A549 (cell line): ENCODE measurements around the gene ATMIN. TPM values are rescaled to one million over a fixed set of nuclear protein-coding genes. Genes with fewer than 3 reads are reported as not detected.

Experiments used
- ATAC-seq, 2 experiments: fragments of 200-7000 bp in 1 of 2; fragments of >200 bp in 1 of 2; cut with Nextera tagmentation in 1 of 2; cut with Tn5 transposase in 1 of 2; 3 replicates each; pipeline versions ENCODE4 v1.8.0 to v1.9.1; 2018 to 2020; ENCODE audit warnings: mild to moderate bottlenecking in 1 of 2, moderate library complexity in 1 of 2
- CTCF ChIA-PET: fragments of 300-600 bp; sonication (Branson Sonifier 250); formaldehyde crosslinking; extraction: SDS; loops from one replicate; lab custom pipeline; 2021; ENCODE audit warnings: antibody characterized with exemption, inconsistent platforms; lab: Yijun Ruan, JAX
- POLR2A ChIA-PET: fragments of 350-600 bp; formaldehyde crosslinking; extraction: SDS; loops from one replicate; lab custom pipeline; 2021; ENCODE audit warnings: antibody characterized with exemption, inconsistent platforms; lab: Yijun Ruan, JAX
- DNase-seq, 2 experiments: peaks; one replicate each; pipeline versions ENCODE4 v3.0.0 to v3.0.0-alpha.2; 2011 to 2016; ENCODE audit warnings: low read depth in 1 of 2, low spot score in 1 of 2
- FAIRE-seq: peaks from 2 replicates; lab custom pipeline; 2011; peaks lifted over from hg19 to GRCh38; lab: Jason Lieb, UNC
- H3K27ac ChIP-seq, 2 experiments: fragments of >200 bp; sonication (Bioruptor Twin); formaldehyde crosslinking; 3 replicates each; pipeline ENCODE4 v1.5.1; 2016 to 2017
- H3K4me1 ChIP-seq: fragments of >200 bp; sonication (Bioruptor Twin); formaldehyde crosslinking; 3 replicates; pipeline ENCODE4 v1.6.1; 2016
- H3K4me2 ChIP-seq: fragments of >200 bp; sonication (Bioruptor Twin); formaldehyde crosslinking; 3 replicates; pipeline ENCODE4 v1.6.1; 2016
- H3K4me3 ChIP-seq: fragments of >200 bp; sonication (Bioruptor Twin); formaldehyde crosslinking; 3 replicates; pipeline ENCODE4 v1.5.1; 2016
- H3K9me3 ChIP-seq: fragments of >200 bp; sonication (Bioruptor Twin); formaldehyde crosslinking; 3 replicates; pipeline ENCODE4 v1.6.1; 2016
- BHLHE40 ChIP-seq: IDR thresholded peaks from 2 replicates; pipeline ENCODE4 v1.6.1; 2012; ENCODE audit warnings: low read depth, low read length, inconsistent platforms
- CBX8 ChIP-seq: fragments of 200-600 bp; sonication (generic); IDR thresholded peaks from 2 replicates; pipeline ENCODE4 v1.6.1; 2016
- CEBPB ChIP-seq, 2 experiments: fragments of >200 bp in 1 of 2; sonication (Bioruptor Twin) in 1 of 2; formaldehyde crosslinking in 1 of 2; IDR thresholded peaks; 2 replicates each; pipeline ENCODE4 v1.6.1; 2012 to 2016
- CHD4 ChIP-seq: fragments of 200-600 bp; sonication (generic); IDR thresholded peaks from 2 replicates; pipeline ENCODE4 v1.6.1; 2016; ENCODE audit warnings: antibody characterized with exemption, mild to moderate bottlenecking, borderline replicate concordance
- EHMT2 ChIP-seq: fragments of 200-600 bp; sonication (generic); IDR thresholded peaks from 2 replicates; pipeline ENCODE4 v1.6.1; 2016; ENCODE audit warnings: antibody characterized with exemption, low read depth, mild to moderate bottlenecking, moderate library complexity
- FOXS1 ChIP-seq: fragments of 250-450 bp; sonication (Bioruptor Pico); IDR thresholded peaks from 2 replicates; pipeline ENCODE4 v1.5.0; 2020; ENCODE audit warnings: mild to moderate bottlenecking, moderate library complexity
- GATA3 ChIP-seq: IDR thresholded peaks from 2 replicates; pipeline ENCODE4 v1.6.1; 2012; ENCODE audit warnings: borderline replicate concordance
- HEYL ChIP-seq: fragments of 250-450 bp; sonication (Bioruptor Pico); IDR thresholded peaks from 2 replicates; pipeline ENCODE4 v1.8.0; 2021; ENCODE audit warnings: mild to moderate bottlenecking, moderate library complexity
- HOXB5 ChIP-seq: fragments of 250-450 bp; sonication (Bioruptor Pico); IDR thresholded peaks from 2 replicates; pipeline ENCODE4 v1.5.0; 2020; ENCODE audit warnings: mild to moderate bottlenecking, moderate library complexity
- JUN ChIP-seq, 2 experiments: fragments of >200 bp; sonication (Bioruptor Twin); formaldehyde crosslinking; IDR thresholded peaks; 2 replicates in 1 of 2; 3 replicates in 1 of 2; pipeline ENCODE4 v1.6.1; 2016 to 2017
- JUNB ChIP-seq: fragments of >200 bp; sonication (Bioruptor Twin); formaldehyde crosslinking; IDR thresholded peaks from 2 replicates; pipeline ENCODE4 v1.6.1; 2016
- KDM1A ChIP-seq: fragments of 200-600 bp; sonication (generic); IDR thresholded peaks from 2 replicates; pipeline ENCODE4 v1.6.1; 2016; ENCODE audit warnings: low read depth, mild to moderate bottlenecking
- NPAS2 ChIP-seq: fragments of 250-450 bp; sonication (Bioruptor Pico); IDR thresholded peaks from 2 replicates; pipeline ENCODE4 v1.8.0; 2022; ENCODE audit warnings: mild to moderate bottlenecking, moderate library complexity, borderline replicate concordance
- POLR2A ChIP-seq: IDR thresholded peaks from 2 replicates; pipeline ENCODE4 v1.6.1; 2012; ENCODE audit warnings: mild to moderate bottlenecking, low read length
- POLR2AphosphoS2 ChIP-seq: conservative IDR thresholded peaks from 2 replicates; pipeline ENCODE4 v1.6.1; 2012; ENCODE audit warnings: low read length, improper control_type of control experiment, inconsistent platforms
- RAD21 ChIP-seq, 2 experiments: fragments of >200 bp in 1 of 2; sonication (Bioruptor Twin) in 1 of 2; formaldehyde crosslinking in 1 of 2; IDR thresholded peaks in 1 of 2; conservative IDR thresholded peaks in 1 of 2; 2 replicates in 1 of 2; 3 replicates in 1 of 2; pipeline ENCODE4 v1.6.1; 2012 to 2018; ENCODE audit warnings: inconsistent platforms in 1 of 2
- RFX5 ChIP-seq: fragments of 450-650 bp; IDR thresholded peaks from 2 replicates; pipeline ENCODE4 v1.7.1; 2014; ENCODE audit warnings: antibody characterized with exemption, mild to moderate bottlenecking, moderate library complexity
- RNF2 ChIP-seq: fragments of 200-600 bp; sonication (generic); IDR thresholded peaks from 2 replicates; pipeline ENCODE4 v1.6.1; 2016; ENCODE audit warnings: low read depth, mild to moderate bottlenecking, antibody characterized with exemption, moderate library complexity, borderline replicate concordance
- SMC3 ChIP-seq: fragments of >200 bp; sonication (Bioruptor Twin); formaldehyde crosslinking; IDR thresholded peaks from 3 replicates; pipeline ENCODE4 v1.6.1; 2018; ENCODE audit warnings: inconsistent platforms
- TFCP2L1 ChIP-seq: fragments of 250-450 bp; sonication (Bioruptor Pico); IDR thresholded peaks from 2 replicates; pipeline ENCODE4 v1.5.0; 2021; ENCODE audit warnings: mild to moderate bottlenecking
- ZC3H11A ChIP-seq: fragments of 450-650 bp; IDR thresholded peaks from 2 replicates; pipeline ENCODE4 v1.6.1; 2014; ENCODE audit warnings: antibody characterized with exemption, mild to moderate bottlenecking
- WGBS: methylation state at CpG from one replicate; pipeline ENCODE4 v1.1.6; 2017; ENCODE audit errors: missing lambda C conversion rate; 5-methylcytosine and 5-hydroxymethylcytosine counted together
- polyA minus RNA-seq: library from RNA; depleted of rRNA, polyadenylated mRNA; stranded (reverse); fragments of >200 nt; gene quantifications from 2 replicates; pipeline ENCODE4 v1.2.3, GENCODE V29; 2011; rRNA and poly(A)+ RNA removed
- polyA plus RNA-seq, 4 experiments: library from polyadenylated mRNA; depleted of rRNA in 3 of 4; stranded (reverse); fragments of >200 nt; fragmentation: RNase III in 1 of 4; extraction: RNeasy Plus Mini Kit Qiagen cat#74134 plus additional on column Dnase treatment in 1 of 4; gene quantifications; 2 replicates in 3 of 4; 3 replicates in 1 of 4; pipeline ENCODE4 v1.2.3, GENCODE V29; 2011 to 2017
- TF ChIP-seq, protein P1 (sequence below): IDR thresholded peaks from 2 replicates; pipeline ENCODE4 v1.6.1; 2012; ENCODE audit warnings: low read depth, borderline replicate concordance
- TF ChIP-seq, protein P2 (sequence below): fragments of >200 bp; sonication (Bioruptor Twin); formaldehyde crosslinking; IDR thresholded peaks from 3 replicates; pipeline ENCODE4 v1.5.1; 2016
- TF ChIP-seq, protein P3 (sequence below): fragments of >200 bp; sonication (Bioruptor Twin); formaldehyde crosslinking; IDR thresholded peaks from 3 replicates; pipeline ENCODE4 v1.6.1; 2016
- TF ChIP-seq, protein P4 (sequence below): IDR thresholded peaks from 2 replicates; pipeline ENCODE4 v1.6.1; 2012
- TF ChIP-seq, protein P5 (sequence below): fragments of >200 bp; sonication (Bioruptor Twin); formaldehyde crosslinking; IDR thresholded peaks from 2 replicates; pipeline ENCODE4 v1.6.1; 2016
- TF ChIP-seq, protein P6 (sequence below): fragments of 150-350 bp; IDR thresholded peaks from 2 replicates; pipeline ENCODE4 v1.6.1; 2014; ENCODE audit warnings: low read depth, mild to moderate bottlenecking, low read length

The ATMIN gene, protein sequence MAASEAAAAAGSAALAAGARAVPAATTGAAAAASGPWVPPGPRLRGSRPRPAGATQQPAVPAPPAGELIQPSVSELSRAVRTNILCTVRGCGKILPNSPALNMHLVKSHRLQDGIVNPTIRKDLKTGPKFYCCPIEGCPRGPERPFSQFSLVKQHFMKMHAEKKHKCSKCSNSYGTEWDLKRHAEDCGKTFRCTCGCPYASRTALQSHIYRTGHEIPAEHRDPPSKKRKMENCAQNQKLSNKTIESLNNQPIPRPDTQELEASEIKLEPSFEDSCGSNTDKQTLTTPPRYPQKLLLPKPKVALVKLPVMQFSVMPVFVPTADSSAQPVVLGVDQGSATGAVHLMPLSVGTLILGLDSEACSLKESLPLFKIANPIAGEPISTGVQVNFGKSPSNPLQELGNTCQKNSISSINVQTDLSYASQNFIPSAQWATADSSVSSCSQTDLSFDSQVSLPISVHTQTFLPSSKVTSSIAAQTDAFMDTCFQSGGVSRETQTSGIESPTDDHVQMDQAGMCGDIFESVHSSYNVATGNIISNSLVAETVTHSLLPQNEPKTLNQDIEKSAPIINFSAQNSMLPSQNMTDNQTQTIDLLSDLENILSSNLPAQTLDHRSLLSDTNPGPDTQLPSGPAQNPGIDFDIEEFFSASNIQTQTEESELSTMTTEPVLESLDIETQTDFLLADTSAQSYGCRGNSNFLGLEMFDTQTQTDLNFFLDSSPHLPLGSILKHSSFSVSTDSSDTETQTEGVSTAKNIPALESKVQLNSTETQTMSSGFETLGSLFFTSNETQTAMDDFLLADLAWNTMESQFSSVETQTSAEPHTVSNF
- polyA plus RNA-seq (2011; rRNA removed) (50.4 and 56.4 TPM in 2 replicates), polyA plus RNA-seq (2017; fragmentation: RNase III; extraction: RNeasy Plus Mini Kit Qiagen cat#74134 plus additional on column Dnase treatment) (26.1 to 26.3 TPM (median 26.2 TPM) in 3 replicates), polyA minus RNA-seq (34.9 and 37.5 TPM in 2 replicates)
- 13.0 and 17.0 TPM in 2 replicates for polyA plus RNA-seq (2012; cell fraction: cytosol; rRNA removed)
- polyA plus RNA-seq (2012; cell fraction: nucleus; rRNA removed): 4.8 and 7.0 TPM in 2 replicates

DNA sequence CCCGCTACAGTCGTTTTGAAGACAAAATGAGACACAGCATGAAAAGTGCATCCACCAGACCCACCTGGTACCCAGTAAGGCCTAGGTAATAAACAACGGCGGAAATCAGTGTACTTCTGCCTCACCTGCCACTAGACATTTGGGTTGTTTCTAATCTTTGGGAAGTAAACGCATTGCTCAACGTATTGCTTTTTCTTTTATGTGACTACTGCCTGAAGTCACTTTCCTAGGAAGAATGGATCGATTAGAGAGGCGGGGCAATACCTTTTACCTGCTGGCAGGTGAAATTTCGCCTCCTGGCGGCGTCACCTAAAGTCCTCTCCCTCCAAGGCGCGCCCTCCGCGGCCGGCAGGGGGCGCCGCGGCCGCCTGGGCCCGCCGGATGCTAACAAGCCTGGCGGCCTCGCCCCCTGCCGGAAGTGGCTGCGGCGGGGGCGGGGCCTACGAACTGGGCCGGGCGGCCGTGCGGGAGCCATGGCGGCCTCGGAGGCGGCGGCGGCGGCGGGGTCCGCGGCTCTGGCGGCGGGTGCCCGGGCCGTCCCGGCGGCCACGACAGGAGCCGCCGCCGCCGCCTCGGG is at the start of gene ATMIN:
Gene ATMIN (plus strand): TSS at position 445 of the 577 bp plus-strand sequence. CDS start 29 bp downstream, at position 474.
- DNase-seq (peak; percentile 83 to 85), ATAC-seq (peak; percentile 96), FAIRE-seq (no peak)
- peak within 1 kb of the TSS; percentile 94 for H3K4me3 ChIP-seq
- H3K9me3 ChIP-seq: no peaks in the 10 kb centered on the region
- no peak for TF ChIP-seq HOXB5 (CRISPR knock-in tag)
- TF ChIP-seq, protein P1, sequence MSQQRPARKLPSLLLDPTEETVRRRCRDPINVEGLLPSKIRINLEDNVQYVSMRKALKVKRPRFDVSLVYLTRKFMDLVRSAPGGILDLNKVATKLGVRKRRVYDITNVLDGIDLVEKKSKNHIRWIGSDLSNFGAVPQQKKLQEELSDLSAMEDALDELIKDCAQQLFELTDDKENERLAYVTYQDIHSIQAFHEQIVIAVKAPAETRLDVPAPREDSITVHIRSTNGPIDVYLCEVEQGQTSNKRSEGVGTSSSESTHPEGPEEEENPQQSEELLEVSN: 0 out of 2 replicates have a peak, but pooled peaks have one; percentile 22
- no peak for TF ChIP-seq POLR2AphosphoS2
- TF ChIP-seq, protein P2, sequence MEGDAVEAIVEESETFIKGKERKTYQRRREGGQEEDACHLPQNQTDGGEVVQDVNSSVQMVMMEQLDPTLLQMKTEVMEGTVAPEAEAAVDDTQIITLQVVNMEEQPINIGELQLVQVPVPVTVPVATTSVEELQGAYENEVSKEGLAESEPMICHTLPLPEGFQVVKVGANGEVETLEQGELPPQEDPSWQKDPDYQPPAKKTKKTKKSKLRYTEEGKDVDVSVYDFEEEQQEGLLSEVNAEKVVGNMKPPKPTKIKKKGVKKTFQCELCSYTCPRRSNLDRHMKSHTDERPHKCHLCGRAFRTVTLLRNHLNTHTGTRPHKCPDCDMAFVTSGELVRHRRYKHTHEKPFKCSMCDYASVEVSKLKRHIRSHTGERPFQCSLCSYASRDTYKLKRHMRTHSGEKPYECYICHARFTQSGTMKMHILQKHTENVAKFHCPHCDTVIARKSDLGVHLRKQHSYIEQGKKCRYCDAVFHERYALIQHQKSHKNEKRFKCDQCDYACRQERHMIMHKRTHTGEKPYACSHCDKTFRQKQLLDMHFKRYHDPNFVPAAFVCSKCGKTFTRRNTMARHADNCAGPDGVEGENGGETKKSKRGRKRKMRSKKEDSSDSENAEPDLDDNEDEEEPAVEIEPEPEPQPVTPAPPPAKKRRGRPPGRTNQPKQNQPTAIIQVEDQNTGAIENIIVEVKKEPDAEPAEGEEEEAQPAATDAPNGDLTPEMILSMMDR: peak; percentile 100
- TF ChIP-seq CHD4: peak; percentile 33; the same call in 1 of the 2 replicates
- 0 out of 2 replicates have a peak, but pooled peaks have one; percentile 25 for TF ChIP-seq RFX5
- peak; percentile 96 for TF ChIP-seq SMC3
- peak; percentile 62 for TF ChIP-seq POLR2A
- no peak for TF ChIP-seq KDM1A
- TF ChIP-seq, protein P3, sequence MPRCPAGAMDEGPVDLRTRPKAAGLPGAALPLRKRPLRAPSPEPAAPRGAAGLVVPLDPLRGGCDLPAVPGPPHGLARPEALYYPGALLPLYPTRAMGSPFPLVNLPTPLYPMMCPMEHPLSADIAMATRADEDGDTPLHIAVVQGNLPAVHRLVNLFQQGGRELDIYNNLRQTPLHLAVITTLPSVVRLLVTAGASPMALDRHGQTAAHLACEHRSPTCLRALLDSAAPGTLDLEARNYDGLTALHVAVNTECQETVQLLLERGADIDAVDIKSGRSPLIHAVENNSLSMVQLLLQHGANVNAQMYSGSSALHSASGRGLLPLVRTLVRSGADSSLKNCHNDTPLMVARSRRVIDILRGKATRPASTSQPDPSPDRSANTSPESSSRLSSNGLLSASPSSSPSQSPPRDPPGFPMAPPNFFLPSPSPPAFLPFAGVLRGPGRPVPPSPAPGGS: peak; percentile 68; the same call in 1 of the 3 replicates
- TF ChIP-seq, protein P4, sequence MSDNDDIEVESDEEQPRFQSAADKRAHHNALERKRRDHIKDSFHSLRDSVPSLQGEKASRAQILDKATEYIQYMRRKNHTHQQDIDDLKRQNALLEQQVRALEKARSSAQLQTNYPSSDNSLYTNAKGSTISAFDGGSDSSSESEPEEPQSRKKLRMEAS: 0 out of 2 replicates have a peak, but pooled peaks have one; percentile 33
- TF ChIP-seq RNF2: no peak
- peak; percentile 68 to 82 for TF ChIP-seq JUN (IDR thresholded peaks at IDR 0.05)
- TF ChIP-seq RAD21 (conservative IDR thresholded peaks at IDR 0.05 in 1 of 2, IDR thresholded peaks at IDR 0.05 in 1 of 2): peak; percentile 52 to 82
- TF ChIP-seq, protein P5, sequence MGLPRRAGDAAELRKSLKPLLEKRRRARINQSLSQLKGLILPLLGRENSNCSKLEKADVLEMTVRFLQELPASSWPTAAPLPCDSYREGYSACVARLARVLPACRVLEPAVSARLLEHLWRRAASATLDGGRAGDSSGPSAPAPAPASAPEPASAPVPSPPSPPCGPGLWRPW: no peak
- peak within 1 kb of the TSS; percentile 86 to 96 for H3K27ac ChIP-seq
- H3K4me2 ChIP-seq: peak within 1 kb of the TSS; percentile 97
- WGBS: 29% methylated on average over 11 of the region's 54 CpGs
- CTCF ChIA-PET: interaction anchor here (0.6 to 3.2 kb wide), 57 partner anchors 8 to 719 kb away, joined by 3 to 38 read pairs (median 4); partner anchors contain the start of genes BCO1, C16orf46, CENPN and CMC2
- H3K4me1 ChIP-seq: peaks cover 9% of the 10 kb centered on the region; the same call in 1 of the 3 replicates
- POLR2A ChIA-PET: interaction anchor here (0.6 to 1.3 kb wide), 4 partner anchors 25 to 42 kb away, joined by 3 to 14 read pairs (median 3); partner anchors contain the start of gene C16orf46

DNA sequence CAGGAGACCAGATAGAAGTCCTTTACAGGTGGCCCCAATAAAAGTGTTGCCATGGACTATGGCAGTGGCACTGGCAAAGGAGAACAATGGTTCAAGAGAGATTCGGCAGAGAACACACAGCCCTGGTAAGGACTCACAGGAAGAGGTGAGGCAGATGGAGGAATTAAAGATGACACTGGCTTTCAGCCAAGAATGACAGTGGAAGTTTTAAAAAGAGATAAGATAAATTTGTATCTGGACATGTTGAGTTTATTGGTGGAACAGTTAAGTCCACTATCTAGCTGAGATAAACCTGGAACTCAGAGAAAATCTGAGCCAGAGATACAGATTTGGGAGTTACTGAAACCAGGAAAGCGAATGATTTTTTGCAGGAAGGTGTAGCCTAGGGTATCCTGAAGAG is 49.1 kb upstream of the ATMIN start:
- DNase-seq (no peak), FAIRE-seq (no peak), ATAC-seq (no peak)
- ChIA-PET CTCF (interaction anchor here (1.3 to 2.7 kb wide), 5 partner anchors 12 to 134 kb away, joined by 3 to 18 read pairs (median 3); no protein-coding TSS in a partner anchor), POLR2A (no interaction called here)
- WGBS: 73% methylated on average over 2 of the region's 2 CpGs
- Histone ChIP-seq H3K4me2 (no peak overlapping the region), H3K27ac (peak overlapping the region in 1 of 2 experiments; percentile 16; a peak in 1 of 6 replicates), H3K4me1 (peaks cover 47% of the 10 kb centered on the region), H3K9me3 (no peaks in the 10 kb centered on the region), H3K4me3 (no peak overlapping the region)
- TF ChIP-seq, protein P4: no peak
- TF ChIP-seq NPAS2 (CRISPR knock-in tag) (no peak), JUNB (no peak), ZC3H11A (no peak), POLR2A (no peak), EHMT2 (no peak), CEBPB (IDR thresholded peaks at IDR 0.05) (no peak), BHLHE40 (no peak), HEYL (CRISPR knock-in tag) (no peak), FOXS1 (CRISPR knock-in tag) (no peak), GATA3 (no peak), SMC3 (no peak), RAD21 (conservative IDR thresholded peaks at IDR 0.05 in 1 of 2, IDR thresholded peaks at IDR 0.05 in 1 of 2) (no peak), CBX8 (no peak), HOXB5 (CRISPR knock-in tag) (no peak), TFCP2L1 (CRISPR knock-in tag) (no peak)
- TF ChIP-seq, protein P6, sequence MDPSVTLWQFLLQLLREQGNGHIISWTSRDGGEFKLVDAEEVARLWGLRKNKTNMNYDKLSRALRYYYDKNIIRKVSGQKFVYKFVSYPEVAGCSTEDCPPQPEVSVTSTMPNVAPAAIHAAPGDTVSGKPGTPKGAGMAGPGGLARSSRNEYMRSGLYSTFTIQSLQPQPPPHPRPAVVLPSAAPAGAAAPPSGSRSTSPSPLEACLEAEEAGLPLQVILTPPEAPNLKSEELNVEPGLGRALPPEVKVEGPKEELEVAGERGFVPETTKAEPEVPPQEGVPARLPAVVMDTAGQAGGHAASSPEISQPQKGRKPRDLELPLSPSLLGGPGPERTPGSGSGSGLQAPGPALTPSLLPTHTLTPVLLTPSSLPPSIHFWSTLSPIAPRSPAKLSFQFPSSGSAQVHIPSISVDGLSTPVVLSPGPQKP: no peak
